ENCODE results near the gene ZNF865.

ZNF865 gene

DNA sequence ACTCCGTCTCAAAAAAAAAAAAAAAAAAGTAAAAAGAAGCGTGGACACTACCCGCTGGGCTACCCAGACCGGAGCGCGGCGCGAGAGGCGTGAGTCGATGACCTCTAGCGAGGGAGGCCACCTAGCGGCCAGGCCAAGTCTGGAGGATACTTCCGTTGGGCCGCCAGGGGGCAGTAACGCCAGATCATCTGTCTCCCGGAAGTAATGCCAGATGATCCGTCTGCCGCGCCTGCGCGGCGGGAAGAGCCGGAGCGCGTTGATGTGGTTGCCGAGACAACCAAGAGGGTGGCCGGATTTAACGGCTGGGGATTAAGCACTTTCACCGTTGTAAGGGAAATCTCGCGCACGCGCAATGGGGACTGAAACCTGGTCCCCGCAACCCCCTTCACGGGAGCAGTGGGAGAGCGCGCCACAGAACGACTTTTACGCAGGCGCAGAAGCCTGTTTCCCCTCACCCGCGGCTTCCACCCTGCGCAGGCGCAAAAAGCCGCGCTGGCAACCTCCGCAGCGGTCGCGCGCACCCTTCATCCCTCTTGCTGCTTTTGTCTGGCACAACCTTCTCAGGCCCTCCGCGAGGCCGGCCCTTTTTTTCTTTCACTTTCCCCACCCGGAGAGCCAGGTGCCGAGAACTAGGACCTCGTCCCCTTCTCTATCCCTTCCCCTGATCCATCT, 48.3 kb downstream of the ZNF865 start:
- H3K4me3 ChIP-seq (ENCODE audit: control insufficient read depth, low read depth, low read length), result peak overlapping the region; percentile 76
- TF ChIP-seq, protein P1, sequence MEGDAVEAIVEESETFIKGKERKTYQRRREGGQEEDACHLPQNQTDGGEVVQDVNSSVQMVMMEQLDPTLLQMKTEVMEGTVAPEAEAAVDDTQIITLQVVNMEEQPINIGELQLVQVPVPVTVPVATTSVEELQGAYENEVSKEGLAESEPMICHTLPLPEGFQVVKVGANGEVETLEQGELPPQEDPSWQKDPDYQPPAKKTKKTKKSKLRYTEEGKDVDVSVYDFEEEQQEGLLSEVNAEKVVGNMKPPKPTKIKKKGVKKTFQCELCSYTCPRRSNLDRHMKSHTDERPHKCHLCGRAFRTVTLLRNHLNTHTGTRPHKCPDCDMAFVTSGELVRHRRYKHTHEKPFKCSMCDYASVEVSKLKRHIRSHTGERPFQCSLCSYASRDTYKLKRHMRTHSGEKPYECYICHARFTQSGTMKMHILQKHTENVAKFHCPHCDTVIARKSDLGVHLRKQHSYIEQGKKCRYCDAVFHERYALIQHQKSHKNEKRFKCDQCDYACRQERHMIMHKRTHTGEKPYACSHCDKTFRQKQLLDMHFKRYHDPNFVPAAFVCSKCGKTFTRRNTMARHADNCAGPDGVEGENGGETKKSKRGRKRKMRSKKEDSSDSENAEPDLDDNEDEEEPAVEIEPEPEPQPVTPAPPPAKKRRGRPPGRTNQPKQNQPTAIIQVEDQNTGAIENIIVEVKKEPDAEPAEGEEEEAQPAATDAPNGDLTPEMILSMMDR (IDR thresholded peaks at IDR 0.05; ENCODE audit: control insufficient read depth, insufficient read depth, low read depth, low read length, missing control alignments), result peak; percentile 100

GRCh38 chr19:55654323-55654867, 48.9 kb downstream of the ZNF865 start:
- H3K4me3 ChIP-seq (ENCODE audit: control insufficient read depth, low read depth, low read length), result peak overlapping the region; percentile 76
- peak; percentile 97 for DNase-seq (ENCODE audit: low read depth)
- TF ChIP-seq, protein P1 (IDR thresholded peaks at IDR 0.05; ENCODE audit: control insufficient read depth, insufficient read depth, low read depth, low read length, missing control alignments), result no peak

More for the DNA sequence above, 48.3 kb downstream of the ZNF865 start:
- DNase-seq (ENCODE audit: low read depth), result peak; percentile 97

DNA sequence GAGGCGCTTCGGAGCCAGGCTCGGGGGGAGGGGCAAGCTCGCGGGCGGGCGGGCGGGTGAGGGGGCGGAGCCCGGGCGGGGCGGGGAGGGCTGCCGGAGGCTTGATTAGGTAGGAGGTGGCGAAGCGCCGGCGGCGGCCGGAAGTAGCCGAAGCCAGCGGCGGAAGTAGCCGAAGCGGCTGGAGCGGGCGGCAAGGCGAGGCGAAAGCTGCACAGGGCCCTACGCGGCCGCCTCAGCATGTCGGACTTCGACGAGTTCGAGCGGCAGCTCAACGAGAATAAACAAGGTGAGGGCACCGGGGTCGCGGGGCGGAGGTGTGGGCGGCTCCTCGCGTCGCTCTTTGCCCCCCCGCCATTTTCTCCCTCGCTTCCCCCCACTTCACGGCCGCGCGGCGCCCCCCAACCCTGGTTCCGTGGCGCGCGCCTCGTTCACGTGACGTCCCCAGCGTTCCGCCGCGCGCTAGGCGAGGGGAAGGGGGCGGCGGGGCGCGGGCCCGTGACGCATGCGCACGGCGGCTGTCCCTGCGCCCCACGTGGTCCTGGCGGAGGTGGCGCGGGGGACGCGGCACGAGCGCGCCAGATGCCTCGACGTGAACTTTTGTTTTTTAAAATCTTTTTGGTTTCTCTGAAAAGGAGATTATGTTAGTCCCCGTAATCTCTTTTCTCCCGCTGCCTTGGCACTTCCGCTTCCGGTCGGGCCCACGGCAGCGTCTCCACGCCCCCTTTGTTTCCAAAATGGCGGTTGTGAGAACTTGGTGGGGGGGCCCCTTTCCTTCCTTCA, 49.6 kb downstream of the ZNF865 start, which contains the start of gene U2AF2:
U2AF2 (plus strand) TSS at position 168 of the 780 bp plus-strand sequence; CDS start at position 238, 70 bp downstream.
- H3K4me3 ChIP-seq (ENCODE audit: control insufficient read depth, low read depth, low read length), result peak within 1 kb of the TSS; percentile 80
- TF ChIP-seq, protein P1 (IDR thresholded peaks at IDR 0.05; ENCODE audit: control insufficient read depth, insufficient read depth, low read depth, low read length, missing control alignments), result no peak

DNA sequence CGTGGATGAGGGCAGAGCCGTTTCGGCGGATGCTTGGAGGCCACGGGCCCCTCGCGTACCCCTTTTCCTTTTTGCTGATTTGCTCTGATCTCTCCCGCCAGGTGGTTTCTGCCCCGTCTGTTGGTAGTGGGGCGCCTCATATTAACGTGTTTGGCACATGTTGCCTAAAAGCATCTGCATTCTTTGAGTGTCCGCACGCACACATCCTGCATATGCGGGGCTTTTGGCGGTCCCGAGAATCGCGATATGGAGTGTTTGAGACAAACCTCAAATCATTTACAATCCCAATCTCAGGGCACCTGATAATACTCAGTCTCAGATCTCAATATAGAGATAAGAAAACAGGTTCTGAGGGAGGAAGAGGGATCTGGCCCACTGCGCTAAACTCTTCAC, 50.2 kb downstream of the ZNF865 start:
- peak overlapping the region; percentile 80 for H3K4me3 ChIP-seq (ENCODE audit: control insufficient read depth, low read depth, low read length)
- no peak for DNase-seq (ENCODE audit: low read depth)
- TF ChIP-seq, protein P1 (IDR thresholded peaks at IDR 0.05; ENCODE audit: control insufficient read depth, insufficient read depth, low read depth, low read length, missing control alignments), result no peak

More for the DNA sequence above, 49.6 kb downstream of the ZNF865 start, which contains the start of gene U2AF2:
- no peak for DNase-seq (ENCODE audit: low read depth)

DNA sequence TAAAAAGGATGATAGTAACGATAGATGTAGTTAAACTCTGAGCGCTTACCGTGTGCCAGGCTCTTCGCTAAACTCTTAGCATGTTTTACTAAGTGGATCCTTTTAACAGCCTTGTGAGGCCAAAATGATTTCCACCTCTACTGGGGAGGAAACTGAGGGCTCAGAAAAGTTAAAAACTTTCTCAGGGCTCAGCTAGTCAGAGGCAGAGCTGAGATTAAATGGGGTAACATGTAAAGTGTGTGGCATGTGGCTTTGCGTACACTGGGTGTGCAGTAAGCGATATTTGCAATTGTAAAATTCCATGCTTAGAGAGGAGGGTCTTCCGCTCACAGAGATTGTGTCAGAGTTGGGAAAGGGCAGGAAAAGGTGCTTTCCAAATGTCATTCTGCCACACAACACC, 51.1 kb downstream of the ZNF865 start:
- DNase-seq (ENCODE audit: low read depth), result no peak
- H3K4me3 ChIP-seq (ENCODE audit: control insufficient read depth, low read depth, low read length), result peak overlapping the region; percentile 80
- TF ChIP-seq, protein P1 (IDR thresholded peaks at IDR 0.05; ENCODE audit: control insufficient read depth, insufficient read depth, low read depth, low read length, missing control alignments), result no peak

- peak overlapping the region; percentile 80 for H3K4me3 ChIP-seq (ENCODE audit: control insufficient read depth, low read depth, low read length)
Observed at GRCh38 chr19:55656988-55657747, 51.7 kb downstream of the ZNF865 start.

More at GRCh38 chr19:55656988-55657747, 51.7 kb downstream of the ZNF865 start:
- TF ChIP-seq, protein P1 (IDR thresholded peaks at IDR 0.05; ENCODE audit: control insufficient read depth, insufficient read depth, low read depth, low read length, missing control alignments), result no peak
- no peak for DNase-seq (ENCODE audit: low read depth)
